Right renal cortex interstitium (tissue), 3 donors: ENCODE measurements around the gene ARID1B. TPM values are rescaled to one million over a fixed set of nuclear protein-coding genes. Genes with fewer than 3 reads are reported as not detected.
"Not testable (repeated sequence)": the region's sequence is repeated elsewhere in the genome, so short reads cannot be mapped to it uniquely, and the experiment has no call there.

ENCODE experiments used
- DNase-seq, 3 donors: peaks; one replicate each; pipeline ENCODE4 v3.0.0-alpha.2; 2013; ENCODE audit warnings: low read depth in 3 of 3, low spot score in 2 of 3
- polyA plus RNA-seq, 3 donors: library from polyadenylated mRNA; unstranded; fragments of 120-200 nt; gene quantifications; one replicate each; pipeline ENCODE4 v1.2.1, GENCODE V29; 2013; ENCODE audit not compliant: insufficient read length in 3 of 3

Gene ARID1B
- polyA plus RNA-seq, 3 donors: 70.1 to 75.5 (median 72.6) TPM

- DNase-seq: peak in 2 of 3 donors; percentile 23 to 51
These were observed 203.3 kb downstream of the ARID1B start for GRCh38 chr6:156980515-156980914.

- no peak for DNase-seq
These were observed 203.8 kb downstream of the ARID1B start for GRCh38 chr6:156980948-156981347.

- DNase-seq: no peak
These were observed 205.0 kb downstream of the ARID1B start for GRCh38 chr6:156982168-156982567.

- DNase-seq: not testable (repeated sequence)
These were observed 205.7 kb downstream of the ARID1B start for GRCh38 chr6:156982864-156983263.

- no peak for DNase-seq
These were observed 207.1 kb downstream of the ARID1B start for GRCh38 chr6:156984178-156984738.

- no peak for DNase-seq
These were observed 208.1 kb downstream of the ARID1B start for GRCh38 chr6:156985309-156985708.

- DNase-seq: no peak
These were observed 211.3 kb downstream of the ARID1B start for GRCh38 chr6:156988276-156989158.

GRCh38 chr6:156989159-156989806 is 212.1 kb downstream of the ARID1B start:
- no peak for DNase-seq

- DNase-seq: no peak
These were observed 215.0 kb downstream of the ARID1B start for GRCh38 chr6:156992020-156992804.

GRCh38 chr6:156993713-156994112 is 216.5 kb downstream of the ARID1B start:
- no peak for DNase-seq

- no peak for DNase-seq
These were observed 217.3 kb downstream of the ARID1B start for GRCh38 chr6:156994215-156995076.

GRCh38 chr6:156995502-156995901 is 218.3 kb downstream of the ARID1B start:
- no peak for DNase-seq

- DNase-seq: no peak
These were observed 219.1 kb downstream of the ARID1B start for GRCh38 chr6:156996265-156996664.

GRCh38 chr6:156998794-156999330 is 221.7 kb downstream of the ARID1B start:
- DNase-seq: no peak

GRCh38 chr6:156999762-157000161 is 222.6 kb downstream of the ARID1B start:
- no peak for DNase-seq

- no peak for DNase-seq
These were observed 224.5 kb downstream of the ARID1B start for GRCh38 chr6:157001716-157002115.

- no peak for DNase-seq
These were observed 225.6 kb downstream of the ARID1B start for GRCh38 chr6:157002774-157003173.

GRCh38 chr6:157005940-157006339 is 228.8 kb downstream of the ARID1B start:
- DNase-seq: no peak

GRCh38 chr6:157008568-157008967 is 231.4 kb downstream of the ARID1B start:
- no peak for DNase-seq

- no peak for DNase-seq
These were observed 235.2 kb downstream of the ARID1B start for GRCh38 chr6:157012355-157012754.
